Measurements from ENCODE around the gene RNF145. TPM values are rescaled to one million over a fixed set of nuclear protein-coding genes. Genes with fewer than 3 reads are reported as not detected.

RNF145 gene
- total and polyA plus RNA-seq, 2 of the 13 experiments (the other 11 are each of a cell fraction or from before 2014, with no cell fraction given) = 24.6 TPM

- TF ChIP-seq, protein P1, sequence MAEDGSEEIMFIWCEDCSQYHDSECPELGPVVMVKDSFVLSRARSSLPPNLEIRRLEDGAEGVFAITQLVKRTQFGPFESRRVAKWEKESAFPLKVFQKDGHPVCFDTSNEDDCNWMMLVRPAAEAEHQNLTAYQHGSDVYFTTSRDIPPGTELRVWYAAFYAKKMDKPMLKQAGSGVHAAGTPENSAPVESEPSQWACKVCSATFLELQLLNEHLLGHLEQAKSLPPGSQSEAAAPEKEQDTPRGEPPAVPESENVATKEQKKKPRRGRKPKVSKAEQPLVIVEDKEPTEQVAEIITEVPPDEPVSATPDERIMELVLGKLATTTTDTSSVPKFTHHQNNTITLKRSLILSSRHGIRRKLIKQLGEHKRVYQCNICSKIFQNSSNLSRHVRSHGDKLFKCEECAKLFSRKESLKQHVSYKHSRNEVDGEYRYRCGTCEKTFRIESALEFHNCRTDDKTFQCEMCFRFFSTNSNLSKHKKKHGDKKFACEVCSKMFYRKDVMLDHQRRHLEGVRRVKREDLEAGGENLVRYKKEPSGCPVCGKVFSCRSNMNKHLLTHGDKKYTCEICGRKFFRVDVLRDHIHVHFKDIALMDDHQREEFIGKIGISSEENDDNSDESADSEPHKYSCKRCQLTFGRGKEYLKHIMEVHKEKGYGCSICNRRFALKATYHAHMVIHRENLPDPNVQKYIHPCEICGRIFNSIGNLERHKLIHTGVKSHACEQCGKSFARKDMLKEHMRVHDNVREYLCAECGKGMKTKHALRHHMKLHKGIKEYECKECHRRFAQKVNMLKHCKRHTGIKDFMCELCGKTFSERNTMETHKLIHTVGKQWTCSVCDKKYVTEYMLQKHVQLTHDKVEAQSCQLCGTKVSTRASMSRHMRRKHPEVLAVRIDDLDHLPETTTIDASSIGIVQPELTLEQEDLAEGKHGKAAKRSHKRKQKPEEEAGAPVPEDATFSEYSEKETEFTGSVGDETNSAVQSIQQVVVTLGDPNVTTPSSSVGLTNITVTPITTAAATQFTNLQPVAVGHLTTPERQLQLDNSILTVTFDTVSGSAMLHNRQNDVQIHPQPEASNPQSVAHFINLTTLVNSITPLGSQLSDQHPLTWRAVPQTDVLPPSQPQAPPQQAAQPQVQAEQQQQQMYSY (CRISPR knock-in tag; IDR thresholded peaks at IDR 0.05) = no peak
- no peak for TF ChIP-seq ZNF790 (CRISPR knock-in tag; IDR thresholded peaks at IDR 0.05; ENCODE audit: borderline replicate concordance)
- no peak for TF ChIP-seq ZNF205 (CRISPR knock-in tag; IDR thresholded peaks at IDR 0.05)
- no peak for TF ChIP-seq GATAD1 (CRISPR knock-in tag; IDR thresholded peaks at IDR 0.05)
- no peak for TF ChIP-seq EZH2 (conservative IDR thresholded peaks at IDR 0.05; ENCODE audit: low read depth, low read length)
Measured at GRCh38 chr5:159223469-159223868, 14.1 kb upstream of the RNF145 start (continued).

GRCh38 chr5:159220206-159220605 lies 10.9 kb upstream of the RNF145 start:
- no peak overlapping the region for H3K4me2 ChIP-seq (ENCODE audit: low read depth, low read length)
- H2AFZ ChIP-seq (ENCODE audit: low read length) = no peak overlapping the region
- H3K4me1 ChIP-seq (ENCODE audit: insufficient read depth, low read length) = no peaks in the 10 kb centered on the region
- H3K4me3 ChIP-seq (replicated peaks in 1 of 3; ENCODE audit: insufficient read depth in 1 of 3, low read depth in 2 of 3, low read length in 3 of 3) = no peak overlapping the region
- no TSS peak for BruUV-seq (replicated peaks)
- no peak overlapping the region for H3K27ac ChIP-seq (ENCODE audit: extremely low read length, insufficient read depth, low read length)
- ATAC-seq (no peak), DNase-seq (ENCODE audit: low spot score) (no peak), FAIRE-seq (no peak)
- no peaks in the 10 kb centered on the region for H3K36me3 ChIP-seq (replicated peaks in 1 of 2; ENCODE audit: control insufficient read depth in 1 of 2, insufficient read depth in 2 of 2, low read length in 2 of 2)
- POLR2A ChIA-PET = no interaction called here
- no peaks in the 10 kb centered on the region for H4K20me1 ChIP-seq (ENCODE audit: insufficient read depth, low read length)
- no peaks in the 10 kb centered on the region for H3K9me3 ChIP-seq (ENCODE audit: low read length)
- intact Hi-C loops (cut with micrococcal nuclease; ENCODE audit: unreplicated experiment) = no loop called here
- no peak overlapping the region for H3K9ac ChIP-seq (ENCODE audit: insufficient read depth, low read depth, low read length)
- CTCF ChIA-PET (ENCODE audit: low intra/inter-chr PET ratio, low total read pairs) = no interaction called here
- WGBS (ENCODE audit: low lambda C conversion rate) = 35% methylated on average over 5 of the region's 5 CpGs
- in situ Hi-C loops (cut with HindIII; ENCODE audit: extremely low pct_ligation_motif_present, low pct_unique_long_range_greater_than_20kb) = no loop called here
- no peaks in the 10 kb centered on the region for H3K27me3 ChIP-seq (ENCODE audit: control insufficient read depth in 1 of 2, insufficient read depth in 2 of 2, low read length in 2 of 2)
- H3K79me2 ChIP-seq (ENCODE audit: insufficient read depth, low read length) = no peaks in the 10 kb centered on the region
- TF ChIP-seq SP2 (CRISPR knock-in tag; IDR thresholded peaks at IDR 0.05) = no peak
- TF ChIP-seq SNRNP70 (IDR thresholded peaks at IDR 0.05; ENCODE audit: low read depth, low read length) = no peak
- TF ChIP-seq ZFX (CRISPR knock-in tag; IDR thresholded peaks at IDR 0.05; ENCODE audit: low read depth) = no peak
- TF ChIP-seq HIVEP1 (CRISPR knock-in tag; IDR thresholded peaks at IDR 0.05) = no peak
- TF ChIP-seq KLF6 (CRISPR knock-in tag; IDR thresholded peaks at IDR 0.05) = no peak
- no peak for TF ChIP-seq AHDC1 (CRISPR knock-in tag; IDR thresholded peaks at IDR 0.05; ENCODE audit: borderline replicate concordance)
- TF ChIP-seq ZSCAN20 (CRISPR knock-in tag; IDR thresholded peaks at IDR 0.05; ENCODE audit: borderline replicate concordance) = no peak
- TF ChIP-seq NR2F1 (CRISPR knock-in tag; IDR thresholded peaks at IDR 0.05) = no peak
- TF ChIP-seq CHCHD3 (CRISPR knock-in tag; IDR thresholded peaks at IDR 0.05) = no peak
- no peak for TF ChIP-seq PAWR (CRISPR knock-in tag; IDR thresholded peaks at IDR 0.05; ENCODE audit: borderline replicate concordance)
- TF ChIP-seq GABPA (IDR thresholded peaks at IDR 0.05; ENCODE audit: low read depth, low read length) = no peak
- TF ChIP-seq GABPA (CRISPR knock-in tag; IDR thresholded peaks at IDR 0.05; ENCODE audit: low read depth) = no peak

Data from HepG2 (cell line).